SK-N-SH (cell line): ENCODE measurements around the gene IL17REL. TPM values are rescaled to one million over a fixed set of nuclear protein-coding genes. Genes with fewer than 3 reads are reported as not detected.

Source experiments
- CTCF ChIA-PET: fragments of 300-600, 350-600 bp; formaldehyde crosslinking; extraction: SDS; loops from one replicate; lab custom pipeline; 2021; lab: Yijun Ruan, JAX
- POLR2A ChIA-PET: fragments of 350-600 bp; sonication (Branson Sonifier 250); formaldehyde crosslinking; extraction: SDS; loops from one replicate; lab custom pipeline; 2020; ENCODE audit warnings: antibody characterized with exemption, inconsistent platforms; lab: Yijun Ruan, JAX
- DNase-seq: peaks from one replicate; pipeline ENCODE4 v3.0.0; 2012
- H2AFZ ChIP-seq: fragments of 200-600 bp; sonication (generic); 2 replicates; pipeline ENCODE4 v1.8.1; 2016; ENCODE audit warnings: antibody characterized with exemption, mild to moderate bottlenecking, low read depth
- H3F3A ChIP-seq: fragments of 200-600 bp; sonication (generic); replicated peaks from 2 replicates; pipeline ENCODE3; 2016; ENCODE audit warnings: antibody characterized with exemption, mild to moderate bottlenecking; ENCODE audit not compliant: insufficient read depth
- H3K27ac ChIP-seq, 2 experiments: fragments of 200-500 bp in 1 of 2; fragments of 200-600 bp in 1 of 2; sonication (Bioruptor generic) in 1 of 2; sonication (generic), shearing (Covaris generic) in 1 of 2; 2 replicates each; pipeline versions ENCODE4 v1.5.1 to v1.6.1; 2014 to 2016; ENCODE audit warnings: low read depth in 2 of 2, inconsistent platforms in 1 of 2, low read length in 1 of 2, mild to moderate bottlenecking in 1 of 2, mixed read lengths in 1 of 2
- H3K27me3 ChIP-seq: fragments of 200-600 bp; sonication (generic), shearing (Covaris generic); 2 replicates; pipeline ENCODE4 v1.6.1; 2016; ENCODE audit warnings: mixed run types; ENCODE audit not compliant: insufficient read depth
- H3K36me3 ChIP-seq, 2 experiments: fragments of 200-500 bp in 1 of 2; fragments of 200-600 bp in 1 of 2; sonication (Bioruptor generic) in 1 of 2; sonication (generic) in 1 of 2; replicated peaks in 1 of 2; 2 replicates each; pipeline versions ENCODE3 to v1.5.1; 2014 to 2016; ENCODE audit warnings: low read length in 1 of 2, mild to moderate bottlenecking in 1 of 2; ENCODE audit not compliant: insufficient read depth in 2 of 2, control insufficient read depth in 1 of 2
- H3K4me1 ChIP-seq, 2 experiments: fragments of 200-500 bp in 1 of 2; fragments of 200-600 bp in 1 of 2; sonication (Bioruptor generic) in 1 of 2; sonication (generic), shearing (Covaris generic) in 1 of 2; 2 replicates each; pipeline versions ENCODE4 v1.5.1 to v1.6.1; 2014 to 2016; ENCODE audit warnings: low read depth in 1 of 2, low read length in 1 of 2, mixed run types in 1 of 2; ENCODE audit not compliant: insufficient read depth in 2 of 2, control insufficient read depth in 1 of 2
- H3K4me2 ChIP-seq: fragments of 200-600 bp; sonication (generic), shearing (Covaris generic); 2 replicates; pipeline ENCODE4 v1.6.1; 2017; ENCODE audit warnings: mixed run types
- H3K4me3 ChIP-seq, 2 experiments: fragments of 200-500 bp in 1 of 2; fragments of 200-600 bp in 1 of 2; sonication (Bioruptor generic) in 1 of 2; sonication (generic), shearing (Covaris generic) in 1 of 2; 2 replicates each; pipeline versions ENCODE4 v1.5.1 to v1.8.1; 2014 to 2016; ENCODE audit warnings: low read depth in 2 of 2, inconsistent platforms in 1 of 2, low read length in 1 of 2, mild to moderate bottlenecking in 1 of 2, mixed read lengths in 1 of 2, moderate library complexity in 1 of 2
- H3K79me2 ChIP-seq: fragments of 200-600 bp; sonication (generic); 2 replicates; pipeline ENCODE4 v1.8.1; 2017; ENCODE audit warnings: mild to moderate bottlenecking; ENCODE audit not compliant: insufficient read depth
- H3K9ac ChIP-seq: fragments of 200-600 bp; sonication (generic); 2 replicates; pipeline ENCODE4 v1.6.1; 2017; ENCODE audit warnings: mixed run types
- H3K9me2 ChIP-seq: fragments of 200-600 bp; sonication (generic); 2 replicates; pipeline ENCODE4 v1.6.1; 2017; ENCODE audit warnings: mixed run types
- H3K9me3 ChIP-seq: fragments of 200-600 bp; sonication (generic); 2 replicates; pipeline ENCODE4 v1.6.1; 2017; ENCODE audit warnings: mixed run types, mild to moderate bottlenecking, moderate library complexity
- H4K20me1 ChIP-seq: fragments of 200-600 bp; sonication (generic); 2 replicates; pipeline ENCODE4 v1.6.1; 2017; ENCODE audit warnings: mild to moderate bottlenecking, mixed run types; ENCODE audit not compliant: insufficient read depth
- CHD2 ChIP-seq: fragments of 150-350 bp; IDR thresholded peaks from 2 replicates; pipeline ENCODE4 v1.6.1; 2018; ENCODE audit warnings: low read length; ENCODE audit not compliant: partially characterized antibody
- ELF1 ChIP-seq: IDR thresholded peaks from 2 replicates; pipeline ENCODE4 v1.4.0; 2012
- EP300 ChIP-seq, 2 experiments: IDR thresholded peaks; 2 replicates each; pipeline versions ENCODE4 v1.4.0 to v1.6.1; 2012; ENCODE audit warnings: borderline replicate concordance in 1 of 2, low read depth in 1 of 2, low read length in 1 of 2
- EZH2phosphoT487 ChIP-seq: fragments of 200-600 bp; sonication (generic); IDR thresholded peaks from 2 replicates; pipeline ENCODE4 v1.6.1; 2017; ENCODE audit warnings: low read depth, mixed run types, mild to moderate bottlenecking, antibody characterized with exemption, moderate library complexity, borderline replicate concordance
- FOSL2 ChIP-seq: IDR thresholded peaks from 2 replicates; pipeline ENCODE4 v1.4.0; 2012; ENCODE audit warnings: low read depth, mild to moderate bottlenecking, moderate library complexity, borderline replicate concordance
- GABPA ChIP-seq: IDR thresholded peaks from 2 replicates; pipeline ENCODE4 v1.4.0; 2012; ENCODE audit warnings: low read depth, mild to moderate bottlenecking
- GATA2 ChIP-seq: sonication (generic); formaldehyde crosslinking; IDR thresholded peaks from 2 replicates; pipeline ENCODE4 v1.5.0; 2020; ENCODE audit warnings: mild to moderate bottlenecking, missing genetic modification reagents
- POLR2AphosphoS5 ChIP-seq: IDR thresholded peaks from 2 replicates; pipeline ENCODE4 v1.6.1; 2012; ENCODE audit warnings: low read depth, low read length
- RFX5 ChIP-seq: IDR thresholded peaks from 2 replicates; pipeline ENCODE4 v1.6.1; 2012; ENCODE audit warnings: mild to moderate bottlenecking, improper control_type of control experiment, low read length
- RXRA ChIP-seq: IDR thresholded peaks from 2 replicates; pipeline ENCODE4 v1.4.0; 2012; ENCODE audit warnings: low read depth, mild to moderate bottlenecking, borderline replicate concordance
- SIN3A ChIP-seq: IDR thresholded peaks from 2 replicates; pipeline ENCODE4 v1.6.1; 2012; ENCODE audit warnings: low read depth, mild to moderate bottlenecking, low read length, moderate library complexity, borderline replicate concordance
- SMC3 ChIP-seq: IDR thresholded peaks from 2 replicates; pipeline ENCODE4 v1.6.1; 2012; ENCODE audit warnings: low read depth, low read length, improper control_type of control experiment
- WGBS: methylation state at CpG from one replicate; pipeline ENCODE4 v1.1.6; 2017; ENCODE audit warnings: low lambda C conversion rate; 5-methylcytosine and 5-hydroxymethylcytosine counted together
- polyA plus RNA-seq, 3 experiments: library from polyadenylated mRNA; depleted of rRNA; stranded (reverse); fragments of >200 nt; gene quantifications; 2 replicates each; pipeline ENCODE4 v1.2.3, GENCODE V29; 2012
- TF ChIP-seq, protein P1 (sequence below): fragments of 150-350 bp; IDR thresholded peaks from 2 replicates; pipeline ENCODE4 v1.6.1; 2016; ENCODE audit warnings: mild to moderate bottlenecking, low read depth, low read length
- TF ChIP-seq, protein P2 (sequence below): IDR thresholded peaks from 2 replicates; pipeline ENCODE4 v1.4.0; 2012; ENCODE audit warnings: low read depth, borderline replicate concordance
- TF ChIP-seq, protein P3 (sequence below): fragments of 200-600 bp; sonication (generic); IDR thresholded peaks from 2 replicates; pipeline ENCODE4 v1.6.1; 2017; ENCODE audit warnings: antibody characterized with exemption, mild to moderate bottlenecking, moderate library complexity

IL17REL gene
- polyA plus RNA-seq, 1 of the 3 experiments (the other 2 are of a cell fraction): not detected

DNA sequence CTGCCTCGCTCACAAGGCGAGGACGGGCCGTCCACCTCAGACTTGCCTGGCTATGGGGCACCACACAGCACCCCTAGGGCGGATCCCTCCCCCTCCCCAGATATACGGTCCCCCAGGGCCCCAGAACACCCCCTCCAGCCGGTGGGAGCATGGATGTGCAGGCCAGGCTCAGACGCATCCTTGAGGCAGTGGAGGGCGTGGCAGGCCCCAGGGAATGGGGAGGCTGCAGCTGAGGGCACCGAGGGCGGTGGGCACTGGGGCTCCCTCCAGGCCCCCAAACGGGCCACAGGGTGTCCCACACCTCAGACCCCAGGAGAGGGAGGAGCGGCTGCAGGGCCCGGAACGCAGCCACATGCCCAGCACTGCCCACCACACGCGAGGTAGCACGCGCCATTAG is 33.5 kb upstream of the IL17REL start:
- H3K9me2 ChIP-seq: no peaks in the 10 kb centered on the region
- H2AFZ ChIP-seq: no peak overlapping the region
- 68% methylated on average over 16 of the region's 19 CpGs for WGBS
- DNase-seq: no peak
- TF ChIP-seq ELF1: no peak
- no peak for TF ChIP-seq EP300 (IDR thresholded peaks at IDR 0.05; ENCODE audit: borderline replicate concordance in 1 of 2, low read depth in 1 of 2, low read length in 1 of 2)
- no peak for TF ChIP-seq FOSL2
- no peak for TF ChIP-seq EZH2phosphoT487
- TF ChIP-seq, protein P1, sequence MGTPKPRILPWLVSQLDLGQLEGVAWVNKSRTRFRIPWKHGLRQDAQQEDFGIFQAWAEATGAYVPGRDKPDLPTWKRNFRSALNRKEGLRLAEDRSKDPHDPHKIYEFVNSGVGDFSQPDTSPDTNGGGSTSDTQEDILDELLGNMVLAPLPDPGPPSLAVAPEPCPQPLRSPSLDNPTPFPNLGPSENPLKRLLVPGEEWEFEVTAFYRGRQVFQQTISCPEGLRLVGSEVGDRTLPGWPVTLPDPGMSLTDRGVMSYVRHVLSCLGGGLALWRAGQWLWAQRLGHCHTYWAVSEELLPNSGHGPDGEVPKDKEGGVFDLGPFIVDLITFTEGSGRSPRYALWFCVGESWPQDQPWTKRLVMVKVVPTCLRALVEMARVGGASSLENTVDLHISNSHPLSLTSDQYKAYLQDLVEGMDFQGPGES: no peak
- no peak for TF ChIP-seq POLR2AphosphoS5
- TF ChIP-seq, protein P2, sequence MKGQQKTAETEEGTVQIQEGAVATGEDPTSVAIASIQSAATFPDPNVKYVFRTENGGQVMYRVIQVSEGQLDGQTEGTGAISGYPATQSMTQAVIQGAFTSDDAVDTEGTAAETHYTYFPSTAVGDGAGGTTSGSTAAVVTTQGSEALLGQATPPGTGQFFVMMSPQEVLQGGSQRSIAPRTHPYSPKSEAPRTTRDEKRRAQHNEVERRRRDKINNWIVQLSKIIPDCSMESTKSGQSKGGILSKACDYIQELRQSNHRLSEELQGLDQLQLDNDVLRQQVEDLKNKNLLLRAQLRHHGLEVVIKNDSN: no peak
- no peak for TF ChIP-seq RFX5
- TF ChIP-seq GATA2: no peak
- no peak for TF ChIP-seq GABPA
- TF ChIP-seq SMC3: no peak
- TF ChIP-seq RXRA: no peak
- TF ChIP-seq SIN3A: no peak
- TF ChIP-seq, protein P3, sequence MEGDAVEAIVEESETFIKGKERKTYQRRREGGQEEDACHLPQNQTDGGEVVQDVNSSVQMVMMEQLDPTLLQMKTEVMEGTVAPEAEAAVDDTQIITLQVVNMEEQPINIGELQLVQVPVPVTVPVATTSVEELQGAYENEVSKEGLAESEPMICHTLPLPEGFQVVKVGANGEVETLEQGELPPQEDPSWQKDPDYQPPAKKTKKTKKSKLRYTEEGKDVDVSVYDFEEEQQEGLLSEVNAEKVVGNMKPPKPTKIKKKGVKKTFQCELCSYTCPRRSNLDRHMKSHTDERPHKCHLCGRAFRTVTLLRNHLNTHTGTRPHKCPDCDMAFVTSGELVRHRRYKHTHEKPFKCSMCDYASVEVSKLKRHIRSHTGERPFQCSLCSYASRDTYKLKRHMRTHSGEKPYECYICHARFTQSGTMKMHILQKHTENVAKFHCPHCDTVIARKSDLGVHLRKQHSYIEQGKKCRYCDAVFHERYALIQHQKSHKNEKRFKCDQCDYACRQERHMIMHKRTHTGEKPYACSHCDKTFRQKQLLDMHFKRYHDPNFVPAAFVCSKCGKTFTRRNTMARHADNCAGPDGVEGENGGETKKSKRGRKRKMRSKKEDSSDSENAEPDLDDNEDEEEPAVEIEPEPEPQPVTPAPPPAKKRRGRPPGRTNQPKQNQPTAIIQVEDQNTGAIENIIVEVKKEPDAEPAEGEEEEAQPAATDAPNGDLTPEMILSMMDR: no peak
- no peak for TF ChIP-seq CHD2
- H3K4me3 ChIP-seq: no peak overlapping the region
- no peaks in the 10 kb centered on the region for H3K9me3 ChIP-seq
- ChIA-PET POLR2A (no interaction called here), CTCF (interaction anchor here (1.0 kb wide), 1 partner anchor 10 kb away, joined by 3 read pairs; no protein-coding TSS in a partner anchor)
- H3K79me2 ChIP-seq: no peaks in the 10 kb centered on the region
- H3K27me3 ChIP-seq: peaks cover 12% of the 10 kb centered on the region
- H4K20me1 ChIP-seq: no peaks in the 10 kb centered on the region
- H3F3A ChIP-seq: no peaks in the 10 kb centered on the region
- no peak overlapping the region for H3K9ac ChIP-seq
- no peaks in the 10 kb centered on the region for H3K36me3 ChIP-seq
- H3K4me2 ChIP-seq: no peak overlapping the region
- no peak overlapping the region for H3K27ac ChIP-seq
- no peaks in the 10 kb centered on the region for H3K4me1 ChIP-seq
